ENCODE data around the gene BPIFB2.

DNA sequence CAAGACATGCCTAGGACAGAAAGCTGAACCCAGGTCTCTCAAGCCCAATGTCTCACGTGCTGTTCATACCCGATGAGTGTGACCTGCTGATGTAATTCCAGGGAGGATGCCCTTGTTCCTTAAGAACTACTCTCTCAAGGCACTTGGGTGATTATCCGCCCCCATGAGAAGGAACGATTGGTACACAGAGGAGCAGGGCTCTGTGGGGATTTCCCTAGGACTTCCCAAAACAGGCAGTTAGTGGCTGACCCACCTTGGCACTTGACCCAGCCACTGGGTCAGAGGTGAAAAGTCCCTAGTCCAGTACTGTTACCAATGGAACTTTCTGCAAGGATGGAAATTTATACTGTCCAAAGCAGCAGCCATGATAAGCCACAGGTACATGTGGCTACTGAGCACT is 14.8 kb downstream of the BPIFB2 start:
- TF ChIP-seq, protein P1, sequence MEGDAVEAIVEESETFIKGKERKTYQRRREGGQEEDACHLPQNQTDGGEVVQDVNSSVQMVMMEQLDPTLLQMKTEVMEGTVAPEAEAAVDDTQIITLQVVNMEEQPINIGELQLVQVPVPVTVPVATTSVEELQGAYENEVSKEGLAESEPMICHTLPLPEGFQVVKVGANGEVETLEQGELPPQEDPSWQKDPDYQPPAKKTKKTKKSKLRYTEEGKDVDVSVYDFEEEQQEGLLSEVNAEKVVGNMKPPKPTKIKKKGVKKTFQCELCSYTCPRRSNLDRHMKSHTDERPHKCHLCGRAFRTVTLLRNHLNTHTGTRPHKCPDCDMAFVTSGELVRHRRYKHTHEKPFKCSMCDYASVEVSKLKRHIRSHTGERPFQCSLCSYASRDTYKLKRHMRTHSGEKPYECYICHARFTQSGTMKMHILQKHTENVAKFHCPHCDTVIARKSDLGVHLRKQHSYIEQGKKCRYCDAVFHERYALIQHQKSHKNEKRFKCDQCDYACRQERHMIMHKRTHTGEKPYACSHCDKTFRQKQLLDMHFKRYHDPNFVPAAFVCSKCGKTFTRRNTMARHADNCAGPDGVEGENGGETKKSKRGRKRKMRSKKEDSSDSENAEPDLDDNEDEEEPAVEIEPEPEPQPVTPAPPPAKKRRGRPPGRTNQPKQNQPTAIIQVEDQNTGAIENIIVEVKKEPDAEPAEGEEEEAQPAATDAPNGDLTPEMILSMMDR (conservative IDR thresholded peaks at IDR 0.05 in 1 of 2, IDR thresholded peaks at IDR 0.05 in 1 of 2; ENCODE audit: low read depth in 1 of 2, low read length in 2 of 2) = no peak
- no peak for TF ChIP-seq EZH2 (IDR thresholded peaks at IDR 0.05; ENCODE audit: low read length, missing control alignments)

Measured in fibroblast of lung (primary cell).